HG02642 (cell line): ENCODE measurements around the gene GABBR1.

Experiments
- ATAC-seq: cut with Tn5 transposase; IDR thresholded peaks from one replicate; pipeline ENCODE4 v1.9.1; 2021; ENCODE audit warnings: mild to moderate bottlenecking; ENCODE audit not compliant: unreplicated experiment, poor library complexity

The GABBR1 gene

GRCh38 chr6:29577544-29577943, 55.4 kb downstream of the GABBR1 start:
- ATAC-seq = no peak

- no peak for ATAC-seq
Measured at GRCh38 chr6:29576056-29576455, 56.9 kb downstream of the GABBR1 start.

GRCh38 chr6:29567991-29568390, 65.0 kb downstream of the GABBR1 start:
- ATAC-seq = no peak

GRCh38 chr6:29567541-29567940, 65.4 kb downstream of the GABBR1 start:
- no peak for ATAC-seq

DNA sequence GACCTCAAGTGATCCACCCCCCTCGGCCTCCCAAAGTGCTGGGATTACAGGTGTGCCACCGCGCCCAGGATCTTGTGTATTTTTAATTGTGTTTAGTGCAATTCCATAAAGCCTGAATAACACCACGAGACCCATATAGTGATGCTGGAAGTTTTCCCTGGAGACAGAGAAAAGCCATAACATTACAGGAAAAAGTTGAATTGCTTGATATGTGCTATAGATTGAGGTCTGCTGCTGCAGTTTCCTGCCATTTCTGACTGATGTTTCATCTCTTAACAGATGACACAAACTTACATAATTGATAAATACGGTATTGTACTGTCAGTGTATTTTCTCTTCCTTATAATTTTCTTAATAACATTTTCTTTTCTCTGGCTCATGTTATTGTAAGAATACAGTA, 66.1 kb downstream of the GABBR1 start:
- no peak for ATAC-seq

DNA sequence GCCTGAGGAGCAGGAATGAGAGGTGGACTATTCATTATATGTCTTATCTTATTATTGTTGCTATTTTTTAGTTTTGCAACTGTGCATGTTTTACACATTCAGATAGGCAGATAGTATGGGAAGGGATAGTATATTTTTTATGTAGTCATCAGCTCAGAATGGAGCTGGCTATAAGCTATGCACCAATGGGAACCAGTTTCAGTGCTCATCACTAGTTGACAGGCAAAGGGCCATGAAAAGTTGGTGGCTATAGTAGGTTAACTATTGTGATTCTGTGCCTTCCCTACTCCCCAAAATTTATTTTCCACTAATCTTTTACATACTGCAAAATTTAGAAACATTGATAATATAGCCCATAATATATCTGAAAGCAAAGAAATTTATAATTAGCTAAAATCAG, 68.1 kb downstream of the GABBR1 start:
- ATAC-seq = no peak

- no peak for ATAC-seq
Measured at GRCh38 chr6:29563435-29563965, 69.5 kb downstream of the GABBR1 start.

DNA sequence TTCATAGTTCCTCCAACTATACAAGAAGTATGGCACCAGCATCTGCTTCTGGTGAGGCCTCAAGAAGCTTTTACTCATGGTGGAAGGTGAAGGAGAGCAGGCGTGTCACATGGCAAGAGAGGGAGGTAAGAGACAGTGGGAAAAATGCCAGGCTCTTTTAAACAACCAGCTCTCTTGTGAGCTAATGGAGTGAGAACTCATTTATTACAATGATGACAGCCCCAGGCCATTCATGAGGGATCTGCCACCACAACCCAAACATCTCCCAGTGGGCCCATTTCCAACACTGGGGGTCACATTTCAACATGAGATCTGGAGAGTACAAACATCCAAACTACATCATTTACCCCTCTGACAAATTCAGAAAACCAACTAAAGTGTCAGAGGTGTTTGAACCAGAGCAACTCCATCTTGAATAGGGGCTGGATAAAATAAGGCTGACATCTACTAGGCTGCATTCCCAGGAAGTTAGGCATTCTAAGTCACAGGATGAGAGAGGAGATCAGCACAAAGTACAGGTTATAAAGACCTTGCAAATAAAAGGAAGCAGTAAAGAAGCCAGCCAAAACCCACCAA, 71.3 kb downstream of the GABBR1 start:
- no peak for ATAC-seq

GRCh38 chr6:29561091-29561490, 71.9 kb downstream of the GABBR1 start:
- no peak for ATAC-seq

DNA sequence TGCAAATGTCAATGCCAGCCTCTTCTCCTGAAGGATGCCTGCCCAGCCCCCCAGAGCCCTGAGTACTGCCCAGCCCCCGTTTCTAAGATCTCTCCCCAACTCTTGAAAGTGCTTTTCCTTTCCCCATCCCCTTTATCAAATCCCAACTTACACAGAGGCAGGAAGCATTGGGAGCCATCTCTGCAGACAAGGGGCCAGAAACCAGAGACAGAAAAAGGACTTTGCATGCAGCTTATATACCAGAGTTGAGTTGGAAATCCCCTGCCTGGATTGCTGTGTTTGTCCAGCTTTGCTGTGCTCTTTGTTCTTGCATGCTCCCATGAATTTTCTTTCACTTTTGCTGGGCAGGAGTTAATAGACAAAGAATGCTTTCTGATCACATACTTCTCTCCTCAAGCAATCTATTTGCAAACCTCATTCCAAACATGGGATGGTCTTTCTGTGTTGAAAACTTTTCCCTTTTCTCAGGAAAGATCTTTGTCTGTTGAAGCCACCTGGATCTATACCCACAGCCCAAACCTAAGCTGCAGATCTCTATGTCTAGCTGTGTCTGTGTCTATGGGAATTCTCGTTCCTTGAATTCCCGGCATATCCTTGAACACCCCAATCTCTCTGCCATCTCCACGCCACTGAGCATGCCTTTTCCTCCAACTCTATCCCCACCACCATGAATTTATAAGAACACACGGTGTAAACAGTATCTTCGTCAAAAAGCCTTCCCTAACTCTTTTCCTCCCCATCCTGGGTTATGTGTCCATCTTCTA, 73.3 kb downstream of the GABBR1 start, which contains the start of gene UBD:
Gene UBD (minus strand): TSS at position 209 of the 764 bp plus-strand sequence. CDS start 31 bp downstream, at position 178.
- ATAC-seq = no peak

GRCh38 chr6:29558439-29559079, 74.4 kb downstream of the GABBR1 start:
- no peak for ATAC-seq

- no peak for ATAC-seq
Measured at GRCh38 chr6:29557320-29557719, 75.7 kb downstream of the GABBR1 start.

DNA sequence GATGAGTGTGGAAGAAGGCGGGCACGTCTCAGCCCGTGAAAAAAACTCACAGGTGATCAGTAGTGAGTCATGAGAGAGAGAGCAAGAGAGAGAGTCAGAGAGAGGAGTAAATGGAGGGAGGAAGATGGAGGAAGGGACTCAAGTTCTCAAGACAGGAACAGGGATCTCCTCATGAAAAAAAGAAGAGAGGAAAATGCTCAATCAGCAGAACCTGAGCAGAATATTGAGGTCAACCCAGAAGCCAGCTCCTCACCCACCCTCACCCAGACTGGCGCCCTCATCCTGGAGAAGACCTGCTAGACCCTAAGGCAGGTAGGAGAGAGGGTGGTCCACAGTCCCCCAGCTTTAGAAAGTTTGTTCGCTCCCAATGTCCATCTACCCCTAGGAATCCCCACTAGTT, 78.2 kb downstream of the GABBR1 start:
- no peak for ATAC-seq

DNA sequence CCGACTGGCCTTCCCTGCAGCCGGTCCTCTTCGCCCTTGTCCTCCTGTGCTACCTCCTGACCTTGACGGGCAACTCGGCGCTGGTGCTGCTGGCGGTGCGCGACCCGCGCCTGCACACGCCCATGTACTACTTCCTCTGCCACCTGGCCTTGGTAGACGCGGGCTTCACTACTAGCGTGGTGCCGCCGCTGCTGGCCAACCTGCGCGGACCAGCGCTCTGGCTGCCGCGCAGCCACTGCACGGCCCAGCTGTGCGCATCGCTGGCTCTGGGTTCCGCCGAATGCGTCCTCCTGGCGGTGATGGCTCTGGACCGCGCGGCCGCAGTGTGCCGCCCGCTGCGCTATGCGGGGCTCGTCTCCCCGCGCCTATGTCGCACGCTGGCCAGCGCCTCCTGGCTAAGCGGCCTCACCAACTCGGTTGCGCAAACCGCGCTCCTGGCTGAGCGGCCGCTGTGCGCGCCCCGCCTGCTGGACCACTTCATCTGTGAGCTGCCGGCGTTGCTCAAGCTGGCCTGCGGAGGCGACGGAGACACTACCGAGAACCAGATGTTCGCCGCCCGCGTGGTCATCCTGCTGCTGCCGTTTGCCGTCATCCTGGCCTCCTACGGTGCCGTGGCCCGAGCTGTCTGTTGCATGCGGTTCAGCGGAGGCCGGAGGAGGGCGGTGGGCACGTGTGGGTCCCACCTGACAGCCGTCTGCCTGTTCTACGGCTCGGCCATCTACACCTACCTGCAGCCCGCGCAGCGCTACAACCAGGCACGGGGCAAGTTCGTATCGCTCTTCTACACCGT, 79.5 kb downstream of the GABBR1 start:
- no peak for ATAC-seq

GRCh38 chr6:29552512-29553051, 80.4 kb downstream of the GABBR1 start:
- ATAC-seq = peak; percentile 75

GRCh38 chr6:29547573-29547972, 85.4 kb downstream of the GABBR1 start:
- no peak for ATAC-seq

- ATAC-seq = no peak
Measured at GRCh38 chr6:29537714-29538403, 95.1 kb downstream of the GABBR1 start.

DNA sequence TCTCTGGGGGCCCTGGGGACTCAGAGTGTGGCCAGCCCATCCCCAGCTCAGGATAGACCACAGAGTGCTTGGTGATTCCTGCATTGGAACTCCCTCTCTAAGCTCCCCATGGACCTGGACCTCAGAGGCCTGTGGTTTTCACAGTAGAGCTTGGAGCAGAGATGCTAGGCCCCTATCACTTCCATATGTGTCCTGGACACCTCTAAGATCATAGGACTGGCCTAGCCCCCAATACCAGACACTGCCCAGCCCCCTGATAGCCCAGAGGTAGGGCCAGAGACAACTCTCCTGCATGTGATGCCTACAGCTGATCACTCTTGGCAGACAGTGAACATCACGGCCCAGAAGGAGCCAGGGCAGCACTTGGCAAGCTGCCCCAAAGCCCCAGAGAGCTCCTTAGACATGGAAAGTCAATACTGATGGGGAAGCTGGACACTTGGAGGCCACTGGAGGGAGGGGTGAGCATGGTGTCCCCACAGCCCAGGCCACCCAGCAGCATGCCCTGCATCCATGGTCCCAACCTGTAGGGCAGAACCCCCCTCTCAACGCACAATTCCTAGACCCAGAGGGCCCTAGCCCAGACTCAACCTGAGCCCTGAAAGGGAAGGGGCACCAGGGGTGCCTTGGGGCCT, 100.5 kb downstream of the GABBR1 start:
- ATAC-seq = no peak

DNA sequence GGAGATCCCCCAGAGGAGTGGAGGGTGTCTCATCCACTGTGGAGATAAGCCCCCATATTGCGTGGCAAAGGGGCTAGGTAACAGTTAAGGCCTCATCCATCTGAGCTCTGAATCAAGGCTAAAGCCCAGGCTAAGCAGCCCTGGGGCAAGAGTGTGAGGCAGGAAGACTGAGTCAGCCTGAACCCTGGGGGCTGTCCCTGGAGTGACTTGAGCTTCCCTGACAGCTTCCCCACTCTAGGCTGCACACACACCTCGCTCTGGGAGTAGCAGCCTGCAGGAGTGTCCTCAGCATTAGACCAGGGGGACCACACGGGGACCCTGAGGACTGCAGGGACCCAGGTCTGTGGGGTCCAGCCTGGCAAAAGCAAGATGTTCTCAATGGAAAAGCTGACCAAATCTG, 101.3 kb downstream of the GABBR1 start:
- no peak for ATAC-seq
